Epithelial cell of proximal tubule (primary cell): Measurements from ENCODE around the gene ATR. TPM values are rescaled to one million over a fixed set of nuclear protein-coding genes. Genes with fewer than 3 reads are reported as not detected.

Experiments used
- DNase-seq: peaks from one replicate; pipeline ENCODE4 v3.0.0-alpha.2; 2011; ENCODE audit warnings: low read depth
- H3K4me3 ChIP-seq: 2 replicates; pipeline ENCODE4 v1.5.1; 2011; ENCODE audit warnings: low read depth, mild to moderate bottlenecking, low read length
- CTCF ChIP-seq: conservative IDR thresholded peaks from 2 replicates; pipeline ENCODE4 v1.5.1; 2012; ENCODE audit warnings: low read depth, mild to moderate bottlenecking, low read length
- total RNA-seq: library from RNA; depleted of rRNA; stranded (reverse); fragments of >200 nt; gene quantifications from 2 replicates; pipeline ENCODE4 v1.2.3, GENCODE V29; 2015

The ATR gene
- total RNA-seq, 1 donor from 2014 or later: 20.4 TPM

- no peak for DNase-seq
- H3K4me3 ChIP-seq: no peak overlapping the region
- TF ChIP-seq CTCF: no peak
Observed at GRCh38 chr3:142498397-142499180, 79.9 kb downstream of the ATR start.

- DNase-seq: no peak
Observed at GRCh38 chr3:142497729-142498128, 80.8 kb downstream of the ATR start.

GRCh38 chr3:142495103-142495502, 83.4 kb downstream of the ATR start:
- no peak overlapping the region for H3K4me3 ChIP-seq
- DNase-seq: no peak
- TF ChIP-seq CTCF: no peak

More at GRCh38 chr3:142497729-142498128, 80.8 kb downstream of the ATR start:
- H3K4me3 ChIP-seq: no peak overlapping the region
- TF ChIP-seq CTCF: no peak

GRCh38 chr3:142492184-142492583, 86.3 kb downstream of the ATR start:
- H3K4me3 ChIP-seq: no peak overlapping the region
- TF ChIP-seq CTCF: no peak

GRCh38 chr3:142489572-142490323, 88.8 kb downstream of the ATR start:
- no peak for TF ChIP-seq CTCF
- no peak for DNase-seq
- no peak overlapping the region for H3K4me3 ChIP-seq

More at GRCh38 chr3:142492184-142492583, 86.3 kb downstream of the ATR start:
- DNase-seq: no peak

- H3K4me3 ChIP-seq: no peak overlapping the region
- no peak for TF ChIP-seq CTCF
- DNase-seq: no peak
Observed at GRCh38 chr3:142484912-142485435, 93.6 kb downstream of the ATR start.
